H1 (cell line): ENCODE measurements around the gene MSI1. TPM values are rescaled to one million over a fixed set of nuclear protein-coding genes. Genes with fewer than 3 reads are reported as not detected.

Source experiments
- ASH2L ChIP-seq: fragments of 200-600, 300-600 bp; sonication (generic); IDR thresholded peaks from one replicate; pipeline ENCODE4 v1.7.1; 2017; ENCODE audit warnings: low read length
- ATF3 ChIP-seq: IDR thresholded peaks from 2 replicates; pipeline ENCODE4 v1.6.1; 2011; ENCODE audit warnings: low read depth, mild to moderate bottlenecking, low read length; ENCODE audit not compliant: insufficient read depth
- CHD1 ChIP-seq: IDR thresholded peaks from 2 replicates; pipeline ENCODE4 v1.6.1; 2012; ENCODE audit warnings: low read depth, low read length, improper control_type of control experiment
- CHD2 ChIP-seq: IDR thresholded peaks from 2 replicates; pipeline ENCODE4 v1.6.1; 2012; ENCODE audit warnings: low read length, improper control_type of control experiment
- CREB1 ChIP-seq: IDR thresholded peaks from 2 replicates; pipeline ENCODE4 v1.6.1; 2012; ENCODE audit warnings: inconsistent platforms
- CTBP2 ChIP-seq: IDR thresholded peaks from 2 replicates; pipeline ENCODE4 v1.7.0; 2011; ENCODE audit warnings: borderline replicate concordance, mild to moderate bottlenecking, moderate library complexity, mixed read lengths, low read length; ENCODE audit not compliant: insufficient read depth, insufficient read length
- CTCF ChIP-seq, 3 experiments: IDR thresholded peaks; 1 replicate in 2 of 3; 2 replicates in 1 of 3; pipeline versions ENCODE4 v1.5.1 to v1.6.1; 2011; ENCODE audit warnings: low read length in 3 of 3, mild to moderate bottlenecking in 3 of 3, inconsistent platforms in 2 of 3, low read depth in 1 of 3, moderate library complexity in 1 of 3; ENCODE audit not compliant: insufficient read depth in 1 of 3; ENCODE audit errors: control extremely low read depth in 1 of 3
- EGR1 ChIP-seq: IDR thresholded peaks from 2 replicates; pipeline ENCODE4 v1.6.1; 2011; ENCODE audit warnings: low read depth, low read length, borderline replicate concordance
- GTF2F1 ChIP-seq: IDR thresholded peaks from 2 replicates; pipeline ENCODE4 v1.6.1; 2012; ENCODE audit warnings: low read depth, low read length, improper control_type of control experiment, borderline replicate concordance
- JUND ChIP-seq: IDR thresholded peaks from 2 replicates; pipeline ENCODE4 v1.6.1; 2011; ENCODE audit warnings: mild to moderate bottlenecking, improper control_type of control experiment, low read length
- KDM1A ChIP-seq: fragments of 200-600, 300-600 bp; sonication (generic); IDR thresholded peaks from 2 replicates; pipeline ENCODE4 v1.7.1; 2016; ENCODE audit warnings: mild to moderate bottlenecking, low read length, borderline replicate concordance
- KDM4A ChIP-seq: IDR thresholded peaks from one replicate; pipeline ENCODE4 v1.7.1; 2012; ENCODE audit warnings: low read depth, mild to moderate bottlenecking, moderate library complexity, low read length, inconsistent platforms; ENCODE audit not compliant: severe bottlenecking
- NRF1 ChIP-seq: IDR thresholded peaks from 2 replicates; pipeline ENCODE4 v1.6.1; 2011; ENCODE audit warnings: mild to moderate bottlenecking, low read depth, low read length, improper control_type of control experiment
- POLR2A ChIP-seq, 2 experiments: IDR thresholded peaks; 1 replicate in 1 of 2; 2 replicates in 1 of 2; pipeline ENCODE4 v1.6.1; 2011; ENCODE audit warnings: low read depth in 2 of 2, low read length in 2 of 2, mild to moderate bottlenecking in 2 of 2; ENCODE audit errors: control extremely low read depth in 1 of 2
- POLR2AphosphoS5 ChIP-seq: IDR thresholded peaks from 2 replicates; pipeline ENCODE4 v1.6.1; 2011; ENCODE audit warnings: low read depth, low read length
- POU5F1 ChIP-seq: IDR thresholded peaks from 2 replicates; pipeline ENCODE4 v1.6.1; 2011; ENCODE audit warnings: low read depth, mild to moderate bottlenecking, low read length, moderate library complexity
- SP2 ChIP-seq: IDR thresholded peaks from 2 replicates; pipeline ENCODE4 v1.6.1; 2012; ENCODE audit warnings: mild to moderate bottlenecking, low read length, inconsistent platforms
- SRF ChIP-seq: IDR thresholded peaks from 2 replicates; pipeline ENCODE4 v1.6.1; 2011; ENCODE audit warnings: mild to moderate bottlenecking, low read depth, low read length, moderate library complexity
- TAF7 ChIP-seq: optimal IDR thresholded peaks from 2 replicates; pipeline ENCODE3; 2011; ENCODE audit warnings: low read depth, mild to moderate bottlenecking, inconsistent platforms, low read length, moderate library complexity, borderline replicate concordance
- TBP ChIP-seq: IDR thresholded peaks from 2 replicates; pipeline ENCODE4 v1.6.1; 2011; ENCODE audit warnings: low read depth, low read length, improper control_type of control experiment
- polyA plus RNA-seq, 7 experiments: library from polyadenylated mRNA; depleted of rRNA in 3 of 7; stranded (reverse) in 5 of 7; unstranded in 2 of 7; fragments of >200 nt in 5 of 7; fragments of 200-250 nt in 2 of 7; gene quantifications; 1 replicate in 5 of 7; 2 replicates in 1 of 7; 4 replicates in 1 of 7; pipeline versions ENCODE4 v1.2.1 to v1.2.3, GENCODE V29; 2011 to 2013; ENCODE audit warnings: missing spikeins in 2 of 7, mixed read lengths in 2 of 7
- total RNA-seq: library from RNA; stranded (reverse); fragmentation: NEBNext Ultra II Directional; extraction: Animal tissue kit (Norgen Biotek cat#: 25700); gene quantifications from 2 replicates; pipeline ENCODE4 v1.2.1, GENCODE V29; 2021
- TF ChIP-seq, protein P1 (sequence below): IDR thresholded peaks from 2 replicates; pipeline ENCODE4 v1.6.1; 2012; ENCODE audit warnings: inconsistent platforms

Gene MSI1
- total and polyA plus RNA-seq, 2 of the 8 experiments (the other 6 are each of a cell fraction or from before 2014, with no cell fraction given), result 13.5 to 51.9 TPM

GRCh38 chr12:120317224-120318105, 51.5 kb downstream of the MSI1 start (continued):
- no peak for TF ChIP-seq EGR1
- TF ChIP-seq JUND, result peak; percentile 38; the same call in 1 of the 2 replicates
- peak; percentile 28 to 63 (median 45) for TF ChIP-seq CTCF (IDR thresholded peaks at IDR 0.05; ENCODE audit: control extremely low read depth in 1 of 3, insufficient read depth in 1 of 3, low read depth in 1 of 3, low read length in 3 of 3)
- peak; percentile 50 for TF ChIP-seq ASH2L
- no peak for TF ChIP-seq POU5F1
- TF ChIP-seq KDM1A, result no peak
- peak; percentile 80; the same call in 1 of the 2 replicates for TF ChIP-seq GTF2F1
- TF ChIP-seq CHD1, result no peak
- TF ChIP-seq KDM4A, result peak; percentile 30
- no peak for TF ChIP-seq CTBP2
- TF ChIP-seq SP2, result no peak
- TF ChIP-seq ATF3, result peak; percentile 92
- TF ChIP-seq, protein P1, sequence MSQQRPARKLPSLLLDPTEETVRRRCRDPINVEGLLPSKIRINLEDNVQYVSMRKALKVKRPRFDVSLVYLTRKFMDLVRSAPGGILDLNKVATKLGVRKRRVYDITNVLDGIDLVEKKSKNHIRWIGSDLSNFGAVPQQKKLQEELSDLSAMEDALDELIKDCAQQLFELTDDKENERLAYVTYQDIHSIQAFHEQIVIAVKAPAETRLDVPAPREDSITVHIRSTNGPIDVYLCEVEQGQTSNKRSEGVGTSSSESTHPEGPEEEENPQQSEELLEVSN, result peak; percentile 85
- no peak for TF ChIP-seq SRF
- TF ChIP-seq NRF1, result peak; percentile 81
- peak; percentile 71 for TF ChIP-seq CREB1
- peak; percentile 69 for TF ChIP-seq TAF7
- TF ChIP-seq POLR2AphosphoS5, result peak; percentile 49; the same call in 1 of the 2 replicates
- TF ChIP-seq CHD2, result peak; percentile 30; the same call in 1 of the 2 replicates
- peak; percentile 84 for TF ChIP-seq TBP
- peak in 1 of 2 experiments; percentile 78; a peak in 1 of 3 replicates for TF ChIP-seq POLR2A (IDR thresholded peaks at IDR 0.05; ENCODE audit: control extremely low read depth in 1 of 2, low read depth in 2 of 2, low read length in 2 of 2)
